K562 (cell line): ENCODE data around the gene FBXO28. TPM values are rescaled to one million over a fixed set of nuclear protein-coding genes. Genes with fewer than 3 reads are reported as not detected.
A peak's percentile ranks its signal among the peaks of the same experiment; 100 is the strongest.

Experiments
- ATAC-seq: fragments of 200-7000 bp; cut with Tn5 transposase; 3 replicates; pipeline ENCODE4 v1.9.1; 2020; ENCODE audit warnings: moderate library complexity
- BruUV-seq: library from RNA; stranded (reverse); fragments of 400-500 nt; replicated peaks from 2 replicates; lab custom pipeline; 2021; lab: Mats Ljungman, UMichigan
- CTCF ChIA-PET: fragments of 300-600 bp; formaldehyde crosslinking; extraction: SDS; loops from one replicate; lab custom pipeline; 2021; ENCODE audit warnings: low intra/inter-chr PET ratio; lab: Yijun Ruan, JAX
- POLR2A ChIA-PET: fragments of 300-600, 350-650 bp; sonication (Branson Sonifier 250); formaldehyde crosslinking; extraction: SDS; loops from one replicate; lab custom pipeline; 2021; ENCODE audit warnings: antibody characterized with exemption, inconsistent platforms; lab: Yijun Ruan, JAX
- DNase-seq, 4 experiments: peaks; one replicate each; pipeline versions ENCODE4 v3.0.0 to v3.0.0-alpha.2; 2011 to 2018; ENCODE audit warnings: low spot score in 3 of 4, mixed read lengths in 3 of 4; ENCODE audit errors: extremely low read depth in 1 of 4
- FAIRE-seq: peaks from 2 replicates; lab custom pipeline; 2011; peaks lifted over from hg19 to GRCh38; lab: Jason Lieb, UNC
- H2AFZ ChIP-seq: 2 replicates; pipeline ENCODE4 v1.6.0; 2011; ENCODE audit warnings: low read depth, low read length, control low read depth, inconsistent platforms
- H3K27ac ChIP-seq: fragments of 200-600 bp; 3 replicates; pipeline ENCODE4 v1.8.0; 2011; ENCODE audit warnings: low read depth, mild to moderate bottlenecking, control low read depth, inconsistent platforms, low read length, moderate library complexity, mixed read lengths; ENCODE audit errors: extremely low read depth
- H3K27me3 ChIP-seq, 2 experiments: fragments of 300-600 bp in 1 of 2; 2 replicates in 1 of 2; 3 replicates in 1 of 2; pipeline versions ENCODE4 v1.6.0 to v1.8.0; 2011; ENCODE audit warnings: inconsistent platforms in 2 of 2, low read length in 2 of 2, mild to moderate bottlenecking in 1 of 2, mixed read lengths in 1 of 2, moderate library complexity in 1 of 2; ENCODE audit not compliant: control insufficient read depth in 2 of 2, insufficient read depth in 2 of 2
- H3K36me3 ChIP-seq: fragments of 300-600 bp; 3 replicates; pipeline ENCODE4 v1.8.0; 2011; ENCODE audit warnings: mild to moderate bottlenecking, low read length, inconsistent platforms; ENCODE audit not compliant: control insufficient read depth, insufficient read depth
- H3K4me1 ChIP-seq, 2 experiments: fragments of 200-600 bp in 1 of 2; replicated peaks in 1 of 2; 2 replicates in 1 of 2; 3 replicates in 1 of 2; pipeline versions ENCODE4 v1.5.1 to v1.8.0; 2011; ENCODE audit warnings: inconsistent platforms in 2 of 2, low read length in 2 of 2, mild to moderate bottlenecking in 1 of 2, mixed read lengths in 1 of 2, moderate library complexity in 1 of 2; ENCODE audit not compliant: control insufficient read depth in 2 of 2, insufficient read depth in 2 of 2
- H3K4me2 ChIP-seq: 2 replicates; pipeline ENCODE4 v1.6.1; 2011; ENCODE audit warnings: low read length, control low read depth, inconsistent platforms, mixed read lengths; ENCODE audit not compliant: insufficient read depth
- H3K4me3 ChIP-seq: fragments of 200-600 bp; sonication (generic), shearing (Covaris generic); 2 replicates; pipeline ENCODE4 v1.5.1; 2016; ENCODE audit warnings: control low read depth, inconsistent platforms
- H3K79me2 ChIP-seq: fragments of 200-600 bp; 3 replicates; pipeline ENCODE4 v1.8.0; 2011; ENCODE audit warnings: low read length, inconsistent platforms; ENCODE audit not compliant: control insufficient read depth, insufficient read depth
- H3K9ac ChIP-seq, 2 experiments: 2 replicates each; pipeline versions ENCODE4 v1.6.0 to v1.6.1; 2011; ENCODE audit warnings: low read depth in 2 of 2, low read length in 2 of 2, control low read depth in 1 of 2, inconsistent platforms in 1 of 2, mild to moderate bottlenecking in 1 of 2, mixed read lengths in 1 of 2; ENCODE audit not compliant: insufficient read depth in 1 of 2
- H3K9me1 ChIP-seq: one replicate; pipeline ENCODE4 v1.6.0; 2011; ENCODE audit warnings: inconsistent platforms, mild to moderate bottlenecking, low read length, moderate library complexity; ENCODE audit not compliant: control insufficient read depth, insufficient read depth
- H3K9me3 ChIP-seq: replicated peaks from 2 replicates; pipeline ENCODE4 v1.5.1; 2011; ENCODE audit warnings: low read depth, low read length, inconsistent platforms; ENCODE audit not compliant: control insufficient read depth, insufficient read depth
- H4K20me1 ChIP-seq: replicated peaks from 2 replicates; pipeline ENCODE4 v1.6.1; 2011; ENCODE audit warnings: low read length, inconsistent platforms, mixed read lengths; ENCODE audit not compliant: control insufficient read depth, insufficient read depth
- CHD4 ChIP-seq: fragments of 200-600 bp; sonication (generic); IDR thresholded peaks from 3 replicates; pipeline ENCODE4 v1.6.1; 2012; ENCODE audit warnings: low read depth, mild to moderate bottlenecking, mixed read lengths, low read length, inconsistent platforms; ENCODE audit not compliant: insufficient read depth, insufficient replicate concordance, poor library complexity, severe bottlenecking
- JUN ChIP-seq, 2 experiments: sonication (generic) in 1 of 2; formaldehyde crosslinking in 1 of 2; IDR thresholded peaks; 2 replicates each; pipeline versions ENCODE4 v1.6.1 to v1.8.0; 2012 to 2022; ENCODE audit warnings: borderline replicate concordance in 2 of 2, mild to moderate bottlenecking in 2 of 2, improper control_type of control experiment in 1 of 2, low read depth in 1 of 2, low read length in 1 of 2, missing genetic modification reagents in 1 of 2
- MBD1 ChIP-seq: fragments of 250-450 bp; sonication (Bioruptor Pico); IDR thresholded peaks from 2 replicates; pipeline ENCODE4 v1.8.0; 2022; ENCODE audit warnings: inconsistent platforms
- RFX5 ChIP-seq: IDR thresholded peaks from 2 replicates; pipeline ENCODE4 v1.6.1; 2011; ENCODE audit warnings: low read depth, mild to moderate bottlenecking, improper control_type of control experiment, low read length
- THAP7 ChIP-seq: fragments of 250-450 bp; sonication (Bioruptor Pico); IDR thresholded peaks from 2 replicates; pipeline ENCODE4 v1.5.0; 2021
- ZC3H8 ChIP-seq: fragments of 450-650 bp; IDR thresholded peaks from 2 replicates; pipeline ENCODE4 v1.6.1; 2017
- ZNF121 ChIP-seq: sonication (generic); formaldehyde crosslinking; conservative IDR thresholded peaks from 2 replicates; pipeline ENCODE4 v1.8.0; 2022; ENCODE audit warnings: missing genetic modification reagents
- ZNF507 ChIP-seq: conservative IDR thresholded peaks from 2 replicates; pipeline ENCODE4 v1.6.1; 2017; ENCODE audit warnings: missing genetic modification characterization, missing compliant biosample characterization
- WGBS: fragments of 100-300 bp; shearing (Covaris generic); methylation state at CpG from one replicate; pipeline ENCODE4 v1.1.6; 2016; ENCODE audit warnings: low coverage, mixed read lengths; ENCODE audit not compliant: insufficient coverage; ENCODE audit errors: missing lambda C conversion rate; 5-methylcytosine and 5-hydroxymethylcytosine counted together
- in situ Hi-C: fragments of 300-500 bp; cut with MboI; formaldehyde crosslinking; loops from 4 replicates; pipeline ENCODE4 v1.15.0; 2018; ENCODE audit warnings: inconsistent platforms, mixed read lengths
- intact Hi-C: fragments of 100-400 bp; cut with micrococcal nuclease; formaldehyde crosslinking; loops from 2 replicates; pipeline ENCODE4 v1.14.2; 2022
- polyA plus RNA-seq, 8 experiments: library from polyadenylated mRNA; depleted of rRNA in 4 of 8; stranded (reverse) in 5 of 8; unstranded in 3 of 8; fragments of >200 nt; fragmentation: Nextera tagmentation in 2 of 8; fragmentation: Illumina TruSeq in 1 of 8; extraction: Ambion mirVana in 2 of 8; extraction: Trizol in 1 of 8; gene quantifications; 2 replicates each; pipeline versions ENCODE4 v1.2.1 to v1.2.3, GENCODE V29; 2011 to 2014; ENCODE audit warnings: inconsistent platforms in 1 of 8, missing spikeins in 1 of 8
- total RNA-seq, 7 experiments: library from RNA; depleted of rRNA in 6 of 7; stranded (reverse); fragments of >200 nt in 6 of 7; fragmentation: Illumina TruSeq in 2 of 7; extraction: Trizol in 2 of 7; gene quantifications; 2 replicates each; pipeline versions ENCODE4 v1.2.1 to v1.2.3, GENCODE V29; 2011 to 2021; ENCODE audit warnings: low replicate concordance in 1 of 7
- TF ChIP-seq, protein P1 (sequence below): sonication (generic); formaldehyde crosslinking; IDR thresholded peaks from 2 replicates; pipeline ENCODE4 v1.8.0; 2022; ENCODE audit warnings: missing genetic modification reagents, mild to moderate bottlenecking, moderate library complexity, borderline replicate concordance
- TF ChIP-seq, protein P2 (sequence below): fragments of 450-650 bp; IDR thresholded peaks from 2 replicates; pipeline ENCODE4 v1.6.1; 2016
- TF ChIP-seq, protein P3 (sequence below): fragments of 450-650 bp; IDR thresholded peaks from 2 replicates; pipeline ENCODE4 v1.6.1; 2016; ENCODE audit warnings: antibody characterized with exemption

Gene FBXO28
- total and polyA plus RNA-seq, 9 of the 15 experiments (the other 6 are each of a cell fraction or from before 2014, with no cell fraction given) = 4.1 to 34.8 (median 25.3) TPM

DNA sequence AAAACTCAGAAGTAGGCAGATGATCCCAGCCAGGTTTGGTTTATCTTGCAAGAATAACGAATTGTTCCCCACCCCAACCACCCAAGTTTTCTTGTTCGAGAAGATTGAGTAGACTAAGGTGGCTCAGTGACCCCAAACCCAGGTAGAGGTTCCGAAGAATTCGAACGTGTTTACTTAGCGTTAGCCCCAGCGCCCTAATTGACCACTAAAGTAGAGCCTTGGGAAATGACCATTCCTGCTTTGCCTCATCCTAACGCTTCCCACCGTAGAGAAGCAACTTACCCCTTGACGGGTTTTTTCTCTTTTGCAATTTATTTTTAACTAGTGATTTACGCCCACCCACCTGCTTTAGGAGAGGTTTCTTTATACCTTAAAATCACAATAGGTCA, 870 bp downstream of the FBXO28 start (continued):
- TF ChIP-seq, protein P1, sequence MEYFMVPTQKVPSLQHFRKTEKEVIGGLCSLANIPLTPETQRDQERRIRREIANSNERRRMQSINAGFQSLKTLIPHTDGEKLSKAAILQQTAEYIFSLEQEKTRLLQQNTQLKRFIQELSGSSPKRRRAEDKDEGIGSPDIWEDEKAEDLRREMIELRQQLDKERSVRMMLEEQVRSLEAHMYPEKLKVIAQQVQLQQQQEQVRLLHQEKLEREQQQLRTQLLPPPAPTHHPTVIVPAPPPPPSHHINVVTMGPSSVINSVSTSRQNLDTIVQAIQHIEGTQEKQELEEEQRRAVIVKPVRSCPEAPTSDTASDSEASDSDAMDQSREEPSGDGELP (CRISPR knock-in tag) = no peak
- TF ChIP-seq JUN (IDR thresholded peaks at IDR 0.05; ENCODE audit: borderline replicate concordance, low read depth, low read length) = no peak
- TF ChIP-seq JUN (CRISPR knock-in tag; IDR thresholded peaks at IDR 0.05; ENCODE audit: borderline replicate concordance) = no peak
- TF ChIP-seq, protein P2, sequence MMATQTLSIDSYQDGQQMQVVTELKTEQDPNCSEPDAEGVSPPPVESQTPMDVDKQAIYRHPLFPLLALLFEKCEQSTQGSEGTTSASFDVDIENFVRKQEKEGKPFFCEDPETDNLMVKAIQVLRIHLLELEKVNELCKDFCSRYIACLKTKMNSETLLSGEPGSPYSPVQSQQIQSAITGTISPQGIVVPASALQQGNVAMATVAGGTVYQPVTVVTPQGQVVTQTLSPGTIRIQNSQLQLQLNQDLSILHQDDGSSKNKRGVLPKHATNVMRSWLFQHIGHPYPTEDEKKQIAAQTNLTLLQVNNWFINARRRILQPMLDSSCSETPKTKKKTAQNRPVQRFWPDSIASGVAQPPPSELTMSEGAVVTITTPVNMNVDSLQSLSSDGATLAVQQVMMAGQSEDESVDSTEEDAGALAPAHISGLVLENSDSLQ = no peak
- TF ChIP-seq ZNF507 = no peak
- no peak for TF ChIP-seq THAP7 (CRISPR knock-in tag)

GRCh38 chr1:224116131-224116530, 2.2 kb downstream of the FBXO28 start:
- Histone ChIP-seq H4K20me1 (peaks cover 10% of the 10 kb centered on the region; the same call in 1 of the 2 replicates), H3K9me3 (no peaks in the 10 kb centered on the region; the same call in 1 of the 2 replicates), H3K9ac (peak overlapping the region in 1 of 2 experiments; percentile 4; a peak in 1 of 4 replicates), H3K4me2 (peak overlapping the region; percentile 43), H3K27me3 (no peaks in the 10 kb centered on the region), H3K36me3 (peaks cover 36% of the 10 kb centered on the region; the same call in 2 of the 3 replicates), H3K27ac (no peak overlapping the region), H3K4me1 (peaks cover 5 to 11% of the 10 kb centered on the region in 2 experiments; a peak in 3 of 5 replicates), H3K79me2 (peaks cover 72% of the 10 kb centered on the region), H3K4me3 (peak overlapping the region; percentile 14), H3K9me1 (no peaks in the 10 kb centered on the region), H2AFZ (no peak overlapping the region)
- WGBS = 6% methylated on average over 4 of the region's 4 CpGs
- CTCF ChIA-PET = interaction anchor here (0.6 to 2.3 kb wide), 6 partner anchors 42 to 807 kb away, joined by 3 to 19 read pairs (median 4); no protein-coding TSS in a partner anchor
- FAIRE-seq (peak; percentile 83), ATAC-seq (peak; percentile 49), DNase-seq (peak; percentile 34 to 64 (median 43))
- intact Hi-C loops = loop anchor here (1.0 to 10.0 kb wide), 6 partner anchors 217 to 736 kb away; no protein-coding TSS in a partner anchor
- in situ Hi-C loops = loop anchor here (10.0 to 25.0 kb wide), 3 partner anchors 221 to 821 kb away; partner anchors contain the start of genes DNAH14 and NVL
- no TSS peak for BruUV-seq
- POLR2A ChIA-PET = interaction anchor here (0.6 to 2.2 kb wide), 10 partner anchors 8 to 440 kb away, joined by 3 to 14 read pairs (median 3); partner anchors contain the start of genes DEGS1 and NVL
- TF ChIP-seq ZNF121 (CRISPR knock-in tag) (no peak), MBD1 (CRISPR knock-in tag) (no peak), RFX5 (no peak), ZC3H8 (no peak), CHD4 (no peak)
- TF ChIP-seq, protein P3, sequence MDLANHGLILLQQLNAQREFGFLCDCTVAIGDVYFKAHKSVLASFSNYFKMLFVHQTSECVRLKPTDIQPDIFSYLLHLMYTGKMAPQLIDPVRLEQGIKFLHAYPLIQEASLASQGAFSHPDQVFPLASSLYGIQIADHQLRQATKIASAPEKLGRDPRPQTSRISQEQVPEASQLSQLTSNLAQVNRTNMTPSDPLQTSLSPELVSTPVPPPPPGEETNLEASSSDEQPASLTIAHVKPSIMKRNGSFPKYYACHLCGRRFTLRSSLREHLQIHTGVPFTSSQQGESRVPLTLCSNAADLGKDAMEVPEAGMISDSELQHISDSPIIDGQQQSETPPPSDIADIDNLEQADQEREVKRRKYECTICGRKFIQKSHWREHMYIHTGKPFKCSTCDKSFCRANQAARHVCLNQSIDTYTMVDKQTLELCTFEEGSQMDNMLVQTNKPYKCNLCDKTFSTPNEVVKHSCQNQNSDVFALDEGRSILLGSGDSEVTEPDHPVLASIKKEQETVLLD = no peak
